Caco-2 (cell line): ENCODE results near the gene TAF1B. TPM values are rescaled to one million over a fixed set of nuclear protein-coding genes. Genes with fewer than 3 reads are reported as not detected.

Source experiments
- BruUV-seq: library from RNA; stranded (reverse); fragments of 400-500 nt; replicated peaks from 2 replicates; lab custom pipeline; 2021; lab: Mats Ljungman, UMichigan
- CTCF ChIA-PET: fragments of 300-600 bp; sonication (Branson Sonifier 250); formaldehyde crosslinking; loops from one replicate; lab custom pipeline; 2022; ENCODE audit warnings: antibody characterized with exemption; lab: Charles Lee
- POLR2A ChIA-PET: fragments of 300-600 bp; sonication (Branson Sonifier 250); formaldehyde crosslinking; loops from one replicate; lab custom pipeline; 2022; ENCODE audit warnings: antibody characterized with exemption; lab: Charles Lee
- DNase-seq, 2 experiments: peaks; one replicate each; pipeline versions ENCODE4 v3.0.0 to v3.0.0-alpha.2; 2020 to 2022
- H3K27me3 ChIP-seq: replicated peaks from 2 replicates; pipeline ENCODE4 v1.6.0; 2011; ENCODE audit warnings: low read length; ENCODE audit not compliant: control insufficient read depth, insufficient read depth
- H3K36me3 ChIP-seq: 2 replicates; pipeline ENCODE4 v1.5.1; 2011; ENCODE audit warnings: low read length; ENCODE audit not compliant: control insufficient read depth, insufficient read depth
- H3K4me1 ChIP-seq: fragments of 250-450 bp; sonication (Bioruptor Pico); 2 replicates; pipeline ENCODE4 v1.5.1; 2020; ENCODE audit warnings: mild to moderate bottlenecking
- H3K4me3 ChIP-seq: 2 replicates; pipeline ENCODE4 v1.5.1; 2011; ENCODE audit warnings: low read depth, mild to moderate bottlenecking, control low read depth, low read length
- H3K9me3 ChIP-seq: fragments of 250-450 bp; sonication (Bioruptor Pico); 2 replicates; pipeline ENCODE4 v1.5.1; 2020; ENCODE audit warnings: mild to moderate bottlenecking, moderate library complexity
- H3K27ac Mint-ChIP-seq: one replicate; pipeline ENCODE4 v1.8.0; 2022; ENCODE audit warnings: mixed read lengths; ENCODE audit not compliant: unreplicated experiment
- H3K27me3 Mint-ChIP-seq: one replicate; pipeline ENCODE4 v1.8.0; 2022; ENCODE audit warnings: mixed read lengths; ENCODE audit not compliant: insufficient read depth, unreplicated experiment
- H3K36me3 Mint-ChIP-seq: one replicate; pipeline ENCODE4 v1.8.0; 2022; ENCODE audit warnings: mild to moderate bottlenecking, mixed read lengths; ENCODE audit not compliant: insufficient read depth, unreplicated experiment
- H3K4me1 Mint-ChIP-seq: one replicate; pipeline ENCODE4 v1.8.0; 2022; ENCODE audit warnings: low read depth, mixed read lengths; ENCODE audit not compliant: unreplicated experiment
- H3K4me3 Mint-ChIP-seq: one replicate; pipeline ENCODE4 v1.8.0; 2022; ENCODE audit warnings: mild to moderate bottlenecking, moderate library complexity, mixed read lengths; ENCODE audit not compliant: unreplicated experiment
- H3K9me3 Mint-ChIP-seq: one replicate; pipeline ENCODE4 v1.8.0; 2022; ENCODE audit warnings: mixed read lengths; ENCODE audit not compliant: unreplicated experiment
- CTCF ChIP-seq, 2 experiments: fragments of 200-600 bp in 1 of 2; IDR thresholded peaks; 1 replicate in 1 of 2; 2 replicates in 1 of 2; pipeline versions ENCODE4 v1.5.1 to v1.8.0; 2011 to 2022; ENCODE audit warnings: antibody characterized with exemption in 1 of 2, control low read depth in 1 of 2, inconsistent platforms in 1 of 2, low read depth in 1 of 2, low read length in 1 of 2, mild to moderate bottlenecking in 1 of 2, moderate library complexity in 1 of 2; ENCODE audit not compliant: insufficient read depth in 1 of 2, severe bottlenecking in 1 of 2, unreplicated experiment in 1 of 2
- intact Hi-C: fragments of 100-400 bp; cut with micrococcal nuclease; formaldehyde crosslinking; loops from one replicate; pipeline ENCODE4 v1.10.0; 2022; ENCODE audit not compliant: unreplicated experiment
- total RNA-seq: library from RNA; stranded (reverse); gene quantifications from 2 replicates; pipeline ENCODE4 v1.2.3, GENCODE V29; 2022

The TAF1B gene
- total RNA-seq, 1 experiment from 2014 or later, result 24.8 TPM

GRCh38 chr2:9806656-9807055 is 36.6 kb upstream of the TAF1B start:
- BruUV-seq, result no TSS peak
- no peak overlapping the region for H3K27ac Mint-ChIP-seq
- H3K4me1 Mint-ChIP-seq, result no peaks in the 10 kb centered on the region

GRCh38 chr2:9807056-9807455 is 36.2 kb upstream of the TAF1B start:
- no peaks in the 10 kb centered on the region for H3K4me1 Mint-ChIP-seq
- no peak overlapping the region for H3K4me3 Mint-ChIP-seq
- no peaks in the 10 kb centered on the region for H3K9me3 Mint-ChIP-seq
- Histone ChIP-seq H3K36me3 (no peaks in the 10 kb centered on the region), H3K4me1 (peaks cover under 1% of the 10 kb centered on the region; the same call in 1 of the 2 replicates), H3K9me3 (peaks cover 3% of the 10 kb centered on the region; the same call in 1 of the 2 replicates), H3K4me3 (no peak overlapping the region), H3K27me3 (no peaks in the 10 kb centered on the region)
- CTCF ChIA-PET, result no interaction called here
- H3K27me3 Mint-ChIP-seq, result no peaks in the 10 kb centered on the region
- no peaks in the 10 kb centered on the region for H3K36me3 Mint-ChIP-seq
- no peak for DNase-seq
- TF ChIP-seq CTCF (IDR thresholded peaks at IDR 0.05; ENCODE audit: insufficient read depth in 1 of 2, low read depth in 1 of 2, low read length in 1 of 2, severe bottlenecking in 1 of 2, unreplicated experiment in 1 of 2), result no peak
- BruUV-seq, result no TSS peak
- POLR2A ChIA-PET, result no interaction called here
- no peak overlapping the region for H3K27ac Mint-ChIP-seq
- intact Hi-C loops, result no loop called here

More at GRCh38 chr2:9806656-9807055, 36.6 kb upstream of the TAF1B start:
- no peak overlapping the region for H3K4me3 Mint-ChIP-seq
- intact Hi-C loops, result no loop called here
- H3K4me1 ChIP-seq, result peaks cover 5% of the 10 kb centered on the region; the same call in 1 of the 2 replicates
- no peaks in the 10 kb centered on the region for H3K9me3 Mint-ChIP-seq
- DNase-seq, result no peak
- no peak for TF ChIP-seq CTCF (IDR thresholded peaks at IDR 0.05; ENCODE audit: insufficient read depth in 1 of 2, low read depth in 1 of 2, low read length in 1 of 2, severe bottlenecking in 1 of 2, unreplicated experiment in 1 of 2)
- H3K27me3 ChIP-seq, result no peaks in the 10 kb centered on the region
- no peaks in the 10 kb centered on the region for H3K36me3 ChIP-seq
- no peak overlapping the region for H3K4me3 ChIP-seq
- POLR2A ChIA-PET, result no interaction called here
- CTCF ChIA-PET, result no interaction called here
- no peaks in the 10 kb centered on the region for H3K36me3 Mint-ChIP-seq
- peaks cover 3% of the 10 kb centered on the region; the same call in 1 of the 2 replicates for H3K9me3 ChIP-seq
- H3K27me3 Mint-ChIP-seq, result no peaks in the 10 kb centered on the region

- no peaks in the 10 kb centered on the region for H3K27me3 ChIP-seq
- Mint-ChIP-seq H3K27ac (no peak overlapping the region), H3K4me1 (no peaks in the 10 kb centered on the region), H3K27me3 (no peaks in the 10 kb centered on the region), H3K36me3 (peaks cover 2% of the 10 kb centered on the region), H3K9me3 (no peaks in the 10 kb centered on the region), H3K4me3 (no peak overlapping the region)
- no TSS peak for BruUV-seq
- POLR2A ChIA-PET, result no interaction called here
- H3K4me3 ChIP-seq, result no peak overlapping the region
- H3K9me3 ChIP-seq, result peaks cover 3% of the 10 kb centered on the region; the same call in 1 of the 2 replicates
- TF ChIP-seq CTCF (IDR thresholded peaks at IDR 0.05; ENCODE audit: insufficient read depth in 1 of 2, low read depth in 1 of 2, low read length in 1 of 2, severe bottlenecking in 1 of 2, unreplicated experiment in 1 of 2), result no peak
- DNase-seq, result no peak
- intact Hi-C loops, result no loop called here
- no peaks in the 10 kb centered on the region for H3K36me3 ChIP-seq
- CTCF ChIA-PET, result no interaction called here
- no peaks in the 10 kb centered on the region for H3K4me1 ChIP-seq
Measured at GRCh38 chr2:9807555-9808305, 35.5 kb upstream of the TAF1B start.
